Heart right ventricle (tissue), 16 donors: Measurements from ENCODE around the gene FAM83E. TPM values are rescaled to one million over a fixed set of nuclear protein-coding genes. Genes with fewer than 3 reads are reported as not detected.

Experiments used
- ATAC-seq, 8 donors: fragments of 200-7000 bp; cut with Tn5 transposase; one replicate each; pipeline ENCODE4 v1.9.1; 2020; ENCODE audit warnings: mild to moderate bottlenecking in 8 of 8, moderate library complexity in 8 of 8, moderate number of reproducible peaks in 1 of 8
- DNase-seq, 2 donors: peaks; one replicate each; pipeline ENCODE4 v3.0.0-alpha.2; 2020
- H3K27ac ChIP-seq, 10 donors: fragments of 200-600 bp; sonication (generic) in 2 of 10; one replicate each; pipeline versions ENCODE4 v1.5.0 to v1.8.0; 2020 to 2022; ENCODE audit warnings: mild to moderate bottlenecking in 3 of 10
- H3K27me3 ChIP-seq, 7 donors: fragments of 200-600 bp; one replicate each; pipeline ENCODE4 v1.8.0; 2021 to 2022; ENCODE audit warnings: mild to moderate bottlenecking in 2 of 7
- H3K36me3 ChIP-seq, 9 donors: fragments of 200-600 bp; sonication (generic) in 1 of 9; one replicate each; pipeline versions ENCODE4 v1.5.0 to v1.8.0; 2020 to 2022; ENCODE audit warnings: mild to moderate bottlenecking in 2 of 9
- H3K4me1 ChIP-seq, 9 donors: fragments of 200-600 bp; sonication (generic) in 1 of 9; one replicate each; pipeline versions ENCODE4 v1.5.0 to v1.8.0; 2020 to 2022; ENCODE audit warnings: mild to moderate bottlenecking in 4 of 9
- H3K4me3 ChIP-seq, 10 donors: fragments of 200-600 bp; sonication (generic) in 2 of 10; one replicate each; pipeline versions ENCODE4 v1.5.0 to v1.8.0; 2020 to 2022; ENCODE audit warnings: mild to moderate bottlenecking in 7 of 10, moderate library complexity in 2 of 10
- H3K9me3 ChIP-seq, 11 donors: fragments of 200-600 bp in 10 of 11; sonication (generic) in 2 of 11; one replicate each; pipeline versions ENCODE4 v1.5.0 to v1.8.0; 2013 to 2022; ENCODE audit warnings: mild to moderate bottlenecking in 2 of 11, control low read depth in 1 of 11, moderate library complexity in 1 of 11
- CTCF ChIP-seq, 9 donors: fragments of 200-600 bp; sonication (generic) in 2 of 9; IDR thresholded peaks; one replicate each; pipeline versions ENCODE4 v1.5.0 to v1.8.0; 2021 to 2022; ENCODE audit warnings: antibody characterized with exemption in 9 of 9, mild to moderate bottlenecking in 5 of 9, moderate library complexity in 1 of 9
- WGBS, 2 donors: extraction: QIAGEN DNeasy Blood & Tissue Kit; methylation state at CpG; one replicate each; pipeline ENCODE4 v1.1.7; 2013; ENCODE audit warnings: inconsistent platforms in 1 of 2; 5-methylcytosine and 5-hydroxymethylcytosine counted together
- intact Hi-C, 10 donors: fragments of 100-400 bp; cut with DNase I; formaldehyde crosslinking; loops; one replicate each; pipeline versions ENCODE4 v1.11.1 to v1.14.2; 2022
- polyA plus RNA-seq, 2 donors: library from polyadenylated mRNA; stranded (reverse); fragments of 200-250 nt; gene quantifications; one replicate each; pipeline ENCODE4 v1.2.3, GENCODE V29; 2013
- total RNA-seq, 10 donors: library from RNA; stranded (reverse); fragmentation: NEBNext Ultra II Directional in 3 of 10; extraction: Animal tissue kit (Norgen Biotek cat#: 25700) in 3 of 10; gene quantifications; one replicate each; pipeline versions ENCODE4 v1.2.1 to v1.2.4, GENCODE V29; 2021 to 2023
- donor health status: Arrhythmogenic right ventricular cardiomyopathy.
- donor health status: ischemic (EF 13 %, LVEDD 7.1; RV severe dilation, severe dysfunction).
- donor health status: healthy with polysubstance abuse.
- donor health status: DM: no; HTN: yes; CAD: no.
- donor health status: DM: no; HTN: no; CAD: no.
- donor health status: ischemic (EF 25% LVEDD 6.9; RV normal size, moderate dysfunction).
- donor health status: ischemic (EF 25% LVEDD 5.7; RV mildly dilated, moderate dysfunction).
- donor health status: healthy.
- donor health status: DM: yes; HTN: yes; CAD: no.
- donor health status: Ischemic cardiomyopathy.
- donor health status: ischemic (EF 35%, LVEDD 5.7; RV mildly dilated, moderate dysfunction).
- donor health status: nonischemic (EF 11% LVEDD 7.7; RV severe dilation, severe dysfunction).
- donor health status: DM: yes; HTN: yes; CAD: no.
- donor health status: PGD.
- donor health status: ischemic (EF 29% LVEDD 5.4; RV normal size, mild dysfunction).
- donor health status: nonischemic (EF 23%, LVEDD 6.1; RV moderate dilation, normal function).

Gene FAM83E
- total and polyA plus RNA-seq, 12 donors: 0.01 TPM; not detected in 11

GRCh38 chr19:48648134-48648533 lies 33.3 kb upstream of the FAM83E start:
- intact Hi-C loops: loop anchor here in 8 of 10 donors (5.0 to 10.0 kb wide), 10 partner anchors 87 to 317 kb away; partner anchors contain the start of genes HSD17B14 (in 5 of the 8), FTL (in 2 of the 8), BAX (in 1 of the 8) and RASIP1 (in 1 of the 8)
- 53 to 67% methylated on average over 2 of the region's 2 CpGs for WGBS, 2 donors
- H3K4me1 ChIP-seq: peaks cover 0 to 30% (median 16%) of the 10 kb centered on the region in 9 donors
- H3K27me3 ChIP-seq: no peaks in the 10 kb centered on the region
- H3K36me3 ChIP-seq: no peaks in the 10 kb centered on the region
- TF ChIP-seq CTCF (IDR thresholded peaks at IDR 0.05): no peak
- H3K27ac ChIP-seq: no peak overlapping the region
- DNase-seq: no peak
- ATAC-seq: no peak
- H3K9me3 ChIP-seq: peaks cover 0 to 4% (median 0%) of the 10 kb centered on the region in 11 donors
- H3K4me3 ChIP-seq: no peak overlapping the region

DNA sequence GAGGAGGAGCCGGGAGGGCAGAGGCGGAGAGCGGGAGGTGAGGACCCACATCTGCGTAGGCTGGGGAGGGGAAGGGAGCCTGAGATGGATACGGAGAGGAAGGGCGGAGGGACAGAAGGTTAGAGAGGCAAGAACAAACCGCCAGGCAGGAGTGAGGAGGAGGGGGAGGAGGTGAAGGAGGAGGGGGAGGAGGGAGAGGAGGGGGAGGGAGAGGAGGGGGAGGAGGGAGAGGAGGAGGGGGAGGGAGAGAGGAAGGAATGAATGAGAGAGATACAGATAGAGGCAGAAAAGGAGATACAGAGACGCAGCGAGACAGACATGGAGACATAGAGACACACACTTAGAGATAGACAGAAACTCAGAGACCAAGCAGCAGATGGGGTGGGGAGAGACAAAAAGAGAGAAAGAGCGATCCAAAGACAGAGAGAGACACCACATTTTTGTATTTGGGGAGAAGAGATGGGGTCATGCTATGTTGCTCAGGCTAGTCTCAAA lies 31.9 kb upstream of the FAM83E start:
- ATAC-seq (no peak), DNase-seq (no peak)
- H3K27me3 ChIP-seq: no peaks in the 10 kb centered on the region
- H3K9me3 ChIP-seq: peaks cover 0 to 4% (median 0%) of the 10 kb centered on the region in 11 donors
- H3K4me1 ChIP-seq: peaks cover 0 to 26% (median 16%) of the 10 kb centered on the region in 9 donors
- peak overlapping the region; percentile 33 to 65 (median 58) for H3K4me3 ChIP-seq
- no peaks in the 10 kb centered on the region for H3K36me3 ChIP-seq
- 13 to 35% methylated on average over 3 to 8 of the region's 10 CpGs for whole genome bisulfite sequencing, 2 donors
- H3K27ac ChIP-seq: peak overlapping the region in 8 of 10 donors; percentile 72 to 88 (median 80)
- intact Hi-C loops: loop anchor here in 8 of 10 donors (2.0 to 10.0 kb wide), 11 partner anchors 28 to 318 kb away; partner anchors contain the start of genes HSD17B14 (in 5 of the 8), FTL (in 2 of the 8), BAX (in 1 of the 8) and RASIP1 (in 1 of the 8)
- no peak for TF ChIP-seq CTCF (IDR thresholded peaks at IDR 0.05)

DNA sequence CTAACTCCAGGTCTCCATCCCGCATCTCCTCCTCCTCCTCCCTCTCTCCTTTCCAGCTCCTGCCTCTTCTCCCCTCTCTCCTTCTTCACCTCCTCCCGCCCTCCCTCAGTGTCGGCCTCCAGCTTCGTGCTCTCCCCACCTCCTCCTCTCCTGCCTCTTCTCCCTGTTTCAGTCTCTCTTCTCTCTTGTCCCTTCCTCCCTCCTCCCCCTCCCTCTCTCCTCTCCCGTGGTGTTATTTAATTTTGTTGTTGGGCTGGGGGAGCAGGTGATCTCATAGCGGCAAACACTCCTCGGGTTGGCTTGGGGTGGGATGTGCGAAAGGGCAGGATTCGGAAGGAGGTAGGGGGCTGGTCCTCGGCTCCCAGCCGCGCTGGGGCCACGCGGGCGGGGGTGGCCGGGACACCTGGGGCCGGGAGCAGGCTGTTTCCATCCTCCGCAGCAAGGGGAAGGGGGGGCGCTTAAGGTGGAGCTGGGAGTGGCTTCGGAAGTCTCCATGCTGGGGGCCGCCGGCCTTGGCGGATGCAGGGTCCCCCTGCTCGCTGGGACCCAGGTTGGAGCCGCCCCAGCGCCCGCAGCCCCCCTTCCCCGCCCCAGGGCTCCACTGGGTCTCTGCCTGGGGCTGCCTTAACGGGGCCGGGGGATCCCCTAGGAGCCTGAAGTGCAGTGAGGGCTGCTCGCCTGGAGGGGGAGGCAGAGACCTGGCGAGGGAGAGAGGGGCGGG lies 31.3 kb upstream of the FAM83E start, which contains the start of gene CA11:
Gene CA11 (minus strand): TSS at position 187 of the 721 bp plus-strand sequence. CDS start 555 bp downstream, outside the sequence.
- no peaks in the 10 kb centered on the region for H3K27me3 ChIP-seq
- H3K4me3 ChIP-seq: peak within 1 kb of the TSS; percentile 33 to 65 (median 58)
- H3K4me1 ChIP-seq: peaks cover 0 to 26% (median 16%) of the 10 kb centered on the region in 9 donors
- H3K9me3 ChIP-seq: peaks cover 0 to 2% (median 0%) of the 10 kb centered on the region in 11 donors
- intact Hi-C loops: loop anchor here in 8 of 10 donors (2.0 to 10.0 kb wide), 11 partner anchors 29 to 319 kb away; partner anchors contain the start of genes HSD17B14 (in 5 of the 8), FTL (in 2 of the 8), BAX (in 1 of the 8) and RASIP1 (in 1 of the 8)
- peak; percentile 91 for DNase-seq
- peak within 1 kb of the TSS in 9 of 10 donors; percentile 71 to 88 (median 79) for H3K27ac ChIP-seq
- 0 to 1% methylated on average over 33 of the region's 33 CpGs for WGBS, 2 donors
- no peaks in the 10 kb centered on the region for H3K36me3 ChIP-seq
- peak; percentile 87 to 92 (median 90) for ATAC-seq
- TF ChIP-seq CTCF (IDR thresholded peaks at IDR 0.05): peak; percentile 89 to 96 (median 92)

DNA sequence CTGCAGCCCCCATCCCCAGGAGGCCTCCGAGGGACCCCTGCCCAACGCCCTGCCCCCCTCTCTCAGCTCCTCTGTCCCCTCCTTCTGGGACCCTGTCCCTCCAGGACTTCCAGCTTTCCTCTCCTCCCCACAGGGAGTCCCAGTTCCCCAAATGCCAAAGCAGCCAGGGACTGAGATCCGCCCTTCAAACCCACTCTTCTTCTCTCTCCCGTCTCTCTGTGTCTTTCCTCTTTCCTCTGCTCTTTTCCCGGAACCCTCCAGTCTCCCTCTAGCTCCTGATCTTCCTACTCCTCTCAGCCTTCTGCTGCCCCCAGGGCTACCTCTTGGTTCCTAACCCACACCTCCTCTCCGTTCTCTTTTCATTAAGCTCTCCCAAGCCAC lies 30.7 kb upstream of the FAM83E start:
- Histone ChIP-seq H3K4me1 (peaks cover 0 to 26% (median 16%) of the 10 kb centered on the region in 9 donors), H3K9me3 (no peaks in the 10 kb centered on the region), H3K4me3 (peak overlapping the region; percentile 33 to 65 (median 58)), H3K27me3 (no peaks in the 10 kb centered on the region), H3K36me3 (no peaks in the 10 kb centered on the region), H3K27ac (peak overlapping the region in 9 of 10 donors; percentile 71 to 88 (median 79))
- no peak for TF ChIP-seq CTCF (IDR thresholded peaks at IDR 0.05)
- no peak for DNase-seq
- WGBS, 2 donors: 1 to 2% methylated on average over 6 of the region's 6 CpGs
- intact Hi-C loops: loop anchor here in 8 of 10 donors (5.0 to 10.0 kb wide), 10 partner anchors 89 to 319 kb away; partner anchors contain the start of genes HSD17B14 (in 5 of the 8), FTL (in 2 of the 8), BAX (in 1 of the 8) and RASIP1 (in 1 of the 8)
- peak in 7 of 8 donors; percentile 2 to 25 (median 10) for ATAC-seq
